Pancreas (tissue), 10 donors: ENCODE data around the gene PRDM13. TPM values are rescaled to one million over a fixed set of nuclear protein-coding genes. Genes with fewer than 3 reads are reported as not detected.

Source experiments
- ATAC-seq, 4 donors: fragments of 200-7000 bp; cut with Tn5 transposase; one replicate each; pipeline versions ENCODE4 v1.8.0 to v1.9.1; 2020; ENCODE audit warnings: mild to moderate bottlenecking in 4 of 4, moderate library complexity in 4 of 4
- DNase-seq, 6 donors: peaks; one replicate each; pipeline ENCODE4 v3.0.0-alpha.2; 2020
- FAIRE-seq: peaks from 2 replicates; lab custom pipeline; 2012; peaks lifted over from hg19 to GRCh38; lab: Jason Lieb, UNC
- H3K27ac ChIP-seq, 4 donors: fragments of 200-600 bp; sonication (generic); 1 replicate in 3 of 4; 2 replicates in 1 of 4; pipeline versions ENCODE4 v1.5.0 to v1.8.0; 2020
- H3K27me3 ChIP-seq, 4 donors: fragments of 200-600 bp; one replicate each; pipeline ENCODE4 v1.8.0; 2021
- H3K36me3 ChIP-seq, 3 donors: fragments of 200-600 bp; sonication (generic) in 1 of 3; one replicate each; pipeline versions ENCODE4 v1.5.0 to v1.8.0; 2020 to 2021
- H3K4me1 ChIP-seq, 3 donors: fragments of 200-600 bp; one replicate each; pipeline ENCODE4 v1.8.0; 2021
- H3K4me3 ChIP-seq, 4 donors: fragments of 200-600 bp; sonication (generic) in 2 of 4; one replicate each; pipeline versions ENCODE4 v1.5.0 to v1.8.0; 2020 to 2021
- H3K9me3 ChIP-seq, 4 donors: fragments of 200-600 bp; one replicate each; pipeline ENCODE4 v1.8.0; 2021
- CTCF ChIP-seq, 4 donors: fragments of 200-600 bp; sonication (generic) in 3 of 4; IDR thresholded peaks; one replicate each; pipeline versions ENCODE4 v1.5.0 to v1.8.0; 2021; ENCODE audit warnings: antibody characterized with exemption in 4 of 4
- WGBS, 2 donors: extraction: QIAGEN DNeasy Blood & Tissue Kit; methylation state at CpG; one replicate each; pipeline ENCODE4 v1.1.7; 2013; 5-methylcytosine and 5-hydroxymethylcytosine counted together
- intact Hi-C, 3 donors: fragments of 100-400 bp; cut with DNase I; formaldehyde crosslinking; loops; one replicate each; pipeline versions ENCODE4 v1.11.1 to v1.14.2; 2022
- polyA plus RNA-seq, 2 donors: library from polyadenylated mRNA; stranded (reverse); fragments of 200-250 nt; gene quantifications; one replicate each; pipeline ENCODE4 v1.2.3, GENCODE V29; 2013
- total RNA-seq, 6 donors: library from RNA; stranded (reverse); fragmentation: NEBNext Ultra II Directional in 4 of 6; extraction: Animal tissue kit (Norgen Biotek cat#: 25700) in 4 of 6; gene quantifications; one replicate each; pipeline versions ENCODE4 v1.2.1 to v1.2.4, GENCODE V29; 2021 to 2023
- donor health status: healthy with polysubstance abuse.
- donor health status: DM: no; HTN: no; CAD: no; lungs with moderate emphysema.
- donor health status: DM: no; HTN: no; CAD: no.
- donor health status: control.
- donor health status: control.
- donor health status: Bipolar disorder and iron deficiency.
- donor health status: DM: yes; HTN: yes; CAD: no.
- donor health status: DM: no; HTN: no; CAD: no.
- donor health status: DM: no; HTN: no; CAD: no.
- donor health status: DM: yes; HTN: yes; CAD: no.

PRDM13 gene
- total and polyA plus RNA-seq, 8 donors = 0.03 TPM; not detected in 7

GRCh38 chr6:99602520-99603420 is 3.9 kb upstream of the PRDM13 start:
- WGBS, 2 donors = 9 to 11% methylated on average over 52 to 54 of the region's 54 CpGs
- Histone ChIP-seq H3K4me3 (peak overlapping the region in 3 of 4 donors; percentile 4 to 43 (median 30)), H3K9me3 (no peaks in the 10 kb centered on the region), H3K36me3 (no peaks in the 10 kb centered on the region), H3K4me1 (peaks cover 5 to 17% (median 10%) of the 10 kb centered on the region in 3 donors), H3K27ac (no peak overlapping the region), H3K27me3 (peaks cover 13 to 80% (median 34%) of the 10 kb centered on the region in 4 donors)
- DNase-seq (peak in 1 of 6 donors; percentile 58), FAIRE-seq (no peak), ATAC-seq (peak; percentile 28 to 50 (median 38))
- no peak for TF ChIP-seq CTCF (IDR thresholded peaks at IDR 0.05)
- intact Hi-C loops = no loop called here

GRCh38 chr6:99603421-99604165 is 3.0 kb upstream of the PRDM13 start:
- no peak for TF ChIP-seq CTCF (IDR thresholded peaks at IDR 0.05)
- FAIRE-seq = no peak
- WGBS, 2 donors = 2 to 4% methylated on average over 55 of the region's 55 CpGs
- H3K27me3 ChIP-seq = peaks cover 14 to 82% (median 38%) of the 10 kb centered on the region in 4 donors
- peaks cover 5 to 17% (median 10%) of the 10 kb centered on the region in 3 donors for H3K4me1 ChIP-seq
- H3K27ac ChIP-seq = no peak overlapping the region
- H3K4me3 ChIP-seq = peak overlapping the region in 3 of 4 donors; percentile 4 to 43 (median 30)
- peak in 2 of 6 donors; percentile 73 to 76 for DNase-seq
- H3K9me3 ChIP-seq = no peaks in the 10 kb centered on the region
- ATAC-seq = peak; percentile 59 to 83 (median 72)
- no peaks in the 10 kb centered on the region for H3K36me3 ChIP-seq
- intact Hi-C loops = no loop called here

GRCh38 chr6:99604166-99605073 is 2.2 kb upstream of the PRDM13 start:
- intact Hi-C loops = no loop called here
- FAIRE-seq = no peak
- no peak for ATAC-seq
- 18% methylated on average over 31 of the region's 31 CpGs for WGBS, 2 donors
- H3K4me3 ChIP-seq = peak overlapping the region in 3 of 4 donors; percentile 4 to 43 (median 30)
- DNase-seq = peak in 2 of 6 donors; percentile 40 to 71
- no peaks in the 10 kb centered on the region for H3K9me3 ChIP-seq
- peaks cover 14 to 88% (median 36%) of the 10 kb centered on the region in 4 donors for H3K27me3 ChIP-seq
- H3K27ac ChIP-seq = no peak overlapping the region
- H3K4me1 ChIP-seq = peaks cover 5 to 17% (median 10%) of the 10 kb centered on the region in 3 donors
- no peaks in the 10 kb centered on the region for H3K36me3 ChIP-seq
- TF ChIP-seq CTCF (IDR thresholded peaks at IDR 0.05) = no peak

GRCh38 chr6:99605074-99605734 is 1.4 kb upstream of the PRDM13 start:
- H3K36me3 ChIP-seq = no peaks in the 10 kb centered on the region
- no peak for ATAC-seq
- intact Hi-C loops = no loop called here
- H3K9me3 ChIP-seq = no peaks in the 10 kb centered on the region
- DNase-seq = peak in 1 of 6 donors; percentile 45
- no peak for FAIRE-seq
- H3K27ac ChIP-seq = no peak overlapping the region
- H3K4me1 ChIP-seq = peaks cover 5 to 17% (median 10%) of the 10 kb centered on the region in 3 donors
- WGBS, 2 donors = 19 to 20% methylated on average over 20 of the region's 20 CpGs
- no peak overlapping the region for H3K4me3 ChIP-seq
- peaks cover 14 to 89% (median 39%) of the 10 kb centered on the region in 4 donors for H3K27me3 ChIP-seq
- no peak for TF ChIP-seq CTCF (IDR thresholded peaks at IDR 0.05)
